Hepatocyte (in vitro differentiated cells): ENCODE measurements around the gene FBXO42. TPM values are rescaled to one million over a fixed set of nuclear protein-coding genes. Genes with fewer than 3 reads are reported as not detected.

Experiments used
- DNase-seq: peaks from one replicate; pipeline ENCODE4 v3.0.0-alpha.2; 2016; ENCODE audit warnings: low spot score
- H2AFZ ChIP-seq: fragments of 200-600 bp; sonication (generic); 2 replicates; pipeline ENCODE4 v1.6.0; 2016; ENCODE audit warnings: antibody characterized with exemption, mild to moderate bottlenecking
- H3K27ac ChIP-seq: fragments of 200-600 bp; sonication (generic); 2 replicates; pipeline ENCODE4 v1.5.1; 2016; ENCODE audit warnings: mild to moderate bottlenecking
- H3K27me3 ChIP-seq: fragments of 200-600 bp; sonication (generic); 2 replicates; pipeline ENCODE4 v1.6.1; 2016
- H3K36me3 ChIP-seq: fragments of 200-600 bp; sonication (generic); replicated peaks from 2 replicates; pipeline ENCODE4 v1.5.1; 2016; ENCODE audit warnings: low read depth; ENCODE audit not compliant: insufficient read depth
- H3K4me1 ChIP-seq: fragments of 200-600 bp; sonication (generic); 2 replicates; pipeline ENCODE4 v1.5.1; 2016; ENCODE audit warnings: mild to moderate bottlenecking, moderate library complexity; ENCODE audit not compliant: insufficient read depth
- H3K4me2 ChIP-seq: fragments of 200-600 bp; sonication (generic); 2 replicates; pipeline ENCODE4 v1.6.0; 2016
- H3K4me3 ChIP-seq: fragments of 200-600 bp; sonication (generic); 2 replicates; pipeline ENCODE4 v1.5.1; 2016; ENCODE audit warnings: mild to moderate bottlenecking
- H3K79me2 ChIP-seq: fragments of 200-600 bp; sonication (generic); 2 replicates; pipeline ENCODE4 v1.6.0; 2017; ENCODE audit warnings: mild to moderate bottlenecking
- H3K9me2 ChIP-seq: fragments of 200-600 bp; sonication (generic); replicated peaks from 2 replicates; pipeline ENCODE4 v1.6.0; 2017; ENCODE audit warnings: mild to moderate bottlenecking; ENCODE audit not compliant: insufficient read depth
- H3K9me3 ChIP-seq: fragments of 200-600 bp; sonication (generic); 2 replicates; pipeline ENCODE4 v1.5.1; 2016; ENCODE audit warnings: low read depth, mild to moderate bottlenecking
- H4K20me1 ChIP-seq: fragments of 200-600 bp; sonication (generic); 2 replicates; pipeline ENCODE4 v1.6.0; 2016; ENCODE audit warnings: mild to moderate bottlenecking; ENCODE audit not compliant: insufficient read depth, poor library complexity, severe bottlenecking
- CTCF ChIP-seq: fragments of 200-600 bp; sonication (generic); IDR thresholded peaks from 2 replicates; pipeline ENCODE4 v1.5.1; 2016; ENCODE audit warnings: antibody characterized with exemption, mild to moderate bottlenecking; ENCODE audit not compliant: poor library complexity
- EZH2 ChIP-seq: fragments of 200-600 bp; sonication (generic); IDR thresholded peaks from 2 replicates; pipeline ENCODE4 v1.6.1; 2016; ENCODE audit warnings: antibody characterized with exemption, mild to moderate bottlenecking, borderline replicate concordance
- EZH2phosphoT487 ChIP-seq: fragments of 200-600 bp; sonication (generic); IDR thresholded peaks from one replicate; pipeline ENCODE4 v1.6.1; 2018; ENCODE audit warnings: antibody characterized with exemption, mild to moderate bottlenecking, low read depth, moderate library complexity; ENCODE audit not compliant: unreplicated experiment, severe bottlenecking
- WGBS: methylation state at CpG from one replicate; pipeline ENCODE4 v1.1.6; 2016; ENCODE audit warnings: low lambda C conversion rate; ENCODE audit errors: missing lambda C conversion rate; 5-methylcytosine and 5-hydroxymethylcytosine counted together
- polyA plus RNA-seq: library from polyadenylated mRNA; unstranded; fragments of >200 nt; fragmentation: Nextera tagmentation; extraction: Ambion mirVana; gene quantifications from 2 replicates; pipeline ENCODE4 v1.2.1, GENCODE V29; 2016
- total RNA-seq: library from RNA; depleted of rRNA; stranded (reverse); fragments of >200 nt; gene quantifications from 2 replicates; pipeline ENCODE4 v1.2.3, GENCODE V29; 2014

The FBXO42 gene
- total and polyA plus RNA-seq, 2 experiments from 2014 or later, result 19.5 to 21.1 TPM

GRCh38 chr1:16239972-16240491 is 112.2 kb downstream of the FBXO42 start:
- H3K4me3 ChIP-seq, result no peak overlapping the region
- WGBS, result 91% methylated on average over 2 of the region's 2 CpGs
- H3K27me3 ChIP-seq, result no peaks in the 10 kb centered on the region
- H2AFZ ChIP-seq, result no peak overlapping the region
- H3K36me3 ChIP-seq, result no peaks in the 10 kb centered on the region
- H3K27ac ChIP-seq, result no peak overlapping the region
- no peak for DNase-seq
- H3K4me1 ChIP-seq, result peaks cover 21% of the 10 kb centered on the region
- no peaks in the 10 kb centered on the region for H3K9me2 ChIP-seq
- H3K9me3 ChIP-seq, result no peaks in the 10 kb centered on the region
- no peak overlapping the region for H3K4me2 ChIP-seq
- no peak for TF ChIP-seq EZH2
- no peaks in the 10 kb centered on the region for H3K79me2 ChIP-seq
- no peaks in the 10 kb centered on the region for H4K20me1 ChIP-seq

GRCh38 chr1:16237343-16237830 is 114.9 kb downstream of the FBXO42 start:
- Histone ChIP-seq H3K79me2 (no peaks in the 10 kb centered on the region), H3K27me3 (no peaks in the 10 kb centered on the region), H2AFZ (peak overlapping the region; percentile 93), H3K4me2 (peak overlapping the region; percentile 92), H3K36me3 (no peaks in the 10 kb centered on the region), H3K9me3 (no peaks in the 10 kb centered on the region), H3K27ac (peak overlapping the region; percentile 88), H3K4me1 (peaks cover 16% of the 10 kb centered on the region), H3K4me3 (peak overlapping the region; percentile 14), H3K9me2 (no peaks in the 10 kb centered on the region), H4K20me1 (no peaks in the 10 kb centered on the region)
- TF ChIP-seq EZH2phosphoT487, result no peak
- no peak for TF ChIP-seq EZH2
- TF ChIP-seq CTCF, result no peak
- 36% methylated on average over 6 of the region's 6 CpGs for WGBS
- DNase-seq, result no peak

GRCh38 chr1:16236511-16237342 is 115.6 kb downstream of the FBXO42 start, which contains the start of gene CPLANE2:
TSS of gene CPLANE2 (minus strand) at chr1:16237183. CDS start at chr1:16236742, 441 bp downstream.
- H3K9me2 ChIP-seq, result no peaks in the 10 kb centered on the region
- H3K79me2 ChIP-seq, result no peaks in the 10 kb centered on the region
- DNase-seq, result peak; percentile 97
- H3K4me2 ChIP-seq, result peak within 1 kb of the TSS; percentile 92
- peak within 1 kb of the TSS; percentile 88 for H3K27ac ChIP-seq
- WGBS, result 2% methylated on average over 41 of the region's 57 CpGs
- no peaks in the 10 kb centered on the region for H3K36me3 ChIP-seq
- H3K27me3 ChIP-seq, result no peaks in the 10 kb centered on the region
- no peaks in the 10 kb centered on the region for H3K9me3 ChIP-seq
- H2AFZ ChIP-seq, result peak within 1 kb of the TSS; percentile 93
- TF ChIP-seq EZH2phosphoT487 (no peak), CTCF (no peak), EZH2 (no peak)
- peak within 1 kb of the TSS; percentile 47 for H3K4me3 ChIP-seq
- peaks cover 16% of the 10 kb centered on the region for H3K4me1 ChIP-seq
- H4K20me1 ChIP-seq, result no peaks in the 10 kb centered on the region

- Histone ChIP-seq H2AFZ (peak overlapping the region; percentile 89), H3K9me3 (no peaks in the 10 kb centered on the region), H3K27ac (peak overlapping the region; percentile 82), H3K9me2 (no peaks in the 10 kb centered on the region), H4K20me1 (no peaks in the 10 kb centered on the region), H3K4me2 (peak overlapping the region; percentile 92), H3K4me1 (peaks cover 16% of the 10 kb centered on the region), H3K79me2 (no peaks in the 10 kb centered on the region), H3K4me3 (peak overlapping the region; percentile 47), H3K36me3 (no peaks in the 10 kb centered on the region), H3K27me3 (no peaks in the 10 kb centered on the region)
- 53% methylated on average over 6 of the region's 6 CpGs for WGBS
- no peak for DNase-seq
- TF ChIP-seq EZH2 (no peak), CTCF (peak; percentile 12), EZH2phosphoT487 (no peak)
Observed at GRCh38 chr1:16235944-16236510, 116.3 kb downstream of the FBXO42 start.
